DND-41 (cell line): ENCODE measurements around the gene PAM.

ENCODE experiments used
- ATAC-seq: fragments of 200-7000 bp; cut with Tn5 transposase; 3 replicates; pipeline ENCODE4 v1.9.1; 2021; ENCODE audit warnings: low read depth; ENCODE audit not compliant: insufficient read depth
- DNase-seq: peaks from one replicate; pipeline ENCODE4 v3.0.0-alpha.2; 2020
- H2AFZ ChIP-seq: 2 replicates; pipeline ENCODE4 v1.6.0; 2012; ENCODE audit warnings: low read depth, low read length
- H3K27ac ChIP-seq: 2 replicates; pipeline ENCODE4 v1.5.1; 2012; ENCODE audit warnings: low read length, inconsistent platforms
- H3K27me3 ChIP-seq: fragments of 200-600 bp; sonication (generic); 2 replicates; pipeline ENCODE4 v1.6.0; 2012; ENCODE audit warnings: low read length, mild to moderate bottlenecking, inconsistent platforms; ENCODE audit not compliant: insufficient read depth, poor library complexity
- H3K36me3 ChIP-seq: 2 replicates; pipeline ENCODE4 v1.5.1; 2012; ENCODE audit warnings: low read length, inconsistent platforms; ENCODE audit not compliant: insufficient read depth
- H3K4me1 ChIP-seq: 2 replicates; pipeline ENCODE4 v1.5.1; 2012; ENCODE audit warnings: mild to moderate bottlenecking, low read length; ENCODE audit not compliant: insufficient read depth
- H3K4me2 ChIP-seq: 2 replicates; pipeline ENCODE4 v1.6.0; 2012; ENCODE audit warnings: mild to moderate bottlenecking, moderate library complexity, low read length, inconsistent platforms; ENCODE audit not compliant: insufficient read depth
- H3K4me3 ChIP-seq, 2 experiments: fragments of 200-600 bp in 1 of 2; shearing (Covaris generic) in 1 of 2; 2 replicates each; pipeline ENCODE4 v1.5.1; 2012 to 2016; ENCODE audit warnings: inconsistent platforms in 2 of 2, low read length in 2 of 2, mild to moderate bottlenecking in 2 of 2, low read depth in 1 of 2, moderate library complexity in 1 of 2
- H3K79me2 ChIP-seq: 2 replicates; pipeline ENCODE4 v1.6.0; 2012; ENCODE audit warnings: low read length, inconsistent platforms; ENCODE audit not compliant: insufficient read depth
- H3K9ac ChIP-seq: 2 replicates; pipeline ENCODE4 v1.6.0; 2012; ENCODE audit warnings: low read depth, mild to moderate bottlenecking, inconsistent platforms, low read length, moderate library complexity
- H3K9me3 ChIP-seq: 2 replicates; pipeline ENCODE4 v1.5.1; 2012; ENCODE audit warnings: low read length, moderate library complexity, mild to moderate bottlenecking, inconsistent platforms; ENCODE audit not compliant: insufficient read depth, severe bottlenecking
- H4K20me1 ChIP-seq: 2 replicates; pipeline ENCODE4 v1.6.0; 2012; ENCODE audit warnings: low read length; ENCODE audit not compliant: insufficient read depth
- EZH2 ChIP-seq: IDR thresholded peaks from 3 replicates; pipeline ENCODE4 v1.6.1; 2012; ENCODE audit warnings: borderline replicate concordance, low read depth, mild to moderate bottlenecking, moderate library complexity, low read length, inconsistent platforms; ENCODE audit not compliant: severe bottlenecking
- TF ChIP-seq, protein P1 (sequence below): IDR thresholded peaks from 2 replicates; pipeline ENCODE4 v1.5.1; 2012; ENCODE audit warnings: borderline replicate concordance, low read length, moderate library complexity, mild to moderate bottlenecking; ENCODE audit not compliant: poor library complexity, severe bottlenecking; ENCODE audit errors: extremely low read depth

PAM gene

DNA sequence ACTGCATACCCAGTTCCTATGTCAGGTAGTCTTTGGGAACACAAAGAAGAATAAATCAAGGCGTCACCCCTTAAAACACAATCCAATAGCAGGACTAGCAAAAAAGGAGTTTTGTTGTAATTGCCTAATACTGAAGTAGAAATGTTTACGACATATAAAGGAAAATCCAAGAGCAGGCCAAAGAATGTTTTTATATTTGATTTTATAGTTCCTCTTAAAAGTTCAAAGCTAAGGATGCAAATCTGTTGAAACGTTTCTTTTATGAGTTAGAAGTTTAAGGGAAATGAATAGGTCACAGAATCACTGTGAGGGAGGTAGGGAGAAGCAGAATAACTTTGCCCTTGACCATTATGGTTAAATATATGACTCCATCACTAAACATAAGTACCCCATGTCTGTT, 136.1 kb downstream of the PAM start:
- Histone ChIP-seq H3K9ac (no peak overlapping the region), H2AFZ (no peak overlapping the region), H3K4me3 (no peak overlapping the region), H3K79me2 (no peaks in the 10 kb centered on the region), H3K27me3 (no peaks in the 10 kb centered on the region), H3K4me2 (no peak overlapping the region), H4K20me1 (no peaks in the 10 kb centered on the region), H3K4me1 (no peaks in the 10 kb centered on the region), H3K9me3 (no peaks in the 10 kb centered on the region), H3K27ac (no peak overlapping the region), H3K36me3 (no peaks in the 10 kb centered on the region)
- TF ChIP-seq, protein P1, sequence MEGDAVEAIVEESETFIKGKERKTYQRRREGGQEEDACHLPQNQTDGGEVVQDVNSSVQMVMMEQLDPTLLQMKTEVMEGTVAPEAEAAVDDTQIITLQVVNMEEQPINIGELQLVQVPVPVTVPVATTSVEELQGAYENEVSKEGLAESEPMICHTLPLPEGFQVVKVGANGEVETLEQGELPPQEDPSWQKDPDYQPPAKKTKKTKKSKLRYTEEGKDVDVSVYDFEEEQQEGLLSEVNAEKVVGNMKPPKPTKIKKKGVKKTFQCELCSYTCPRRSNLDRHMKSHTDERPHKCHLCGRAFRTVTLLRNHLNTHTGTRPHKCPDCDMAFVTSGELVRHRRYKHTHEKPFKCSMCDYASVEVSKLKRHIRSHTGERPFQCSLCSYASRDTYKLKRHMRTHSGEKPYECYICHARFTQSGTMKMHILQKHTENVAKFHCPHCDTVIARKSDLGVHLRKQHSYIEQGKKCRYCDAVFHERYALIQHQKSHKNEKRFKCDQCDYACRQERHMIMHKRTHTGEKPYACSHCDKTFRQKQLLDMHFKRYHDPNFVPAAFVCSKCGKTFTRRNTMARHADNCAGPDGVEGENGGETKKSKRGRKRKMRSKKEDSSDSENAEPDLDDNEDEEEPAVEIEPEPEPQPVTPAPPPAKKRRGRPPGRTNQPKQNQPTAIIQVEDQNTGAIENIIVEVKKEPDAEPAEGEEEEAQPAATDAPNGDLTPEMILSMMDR: no peak
- no peak for TF ChIP-seq EZH2
- DNase-seq (no peak), ATAC-seq (no peak)

DNA sequence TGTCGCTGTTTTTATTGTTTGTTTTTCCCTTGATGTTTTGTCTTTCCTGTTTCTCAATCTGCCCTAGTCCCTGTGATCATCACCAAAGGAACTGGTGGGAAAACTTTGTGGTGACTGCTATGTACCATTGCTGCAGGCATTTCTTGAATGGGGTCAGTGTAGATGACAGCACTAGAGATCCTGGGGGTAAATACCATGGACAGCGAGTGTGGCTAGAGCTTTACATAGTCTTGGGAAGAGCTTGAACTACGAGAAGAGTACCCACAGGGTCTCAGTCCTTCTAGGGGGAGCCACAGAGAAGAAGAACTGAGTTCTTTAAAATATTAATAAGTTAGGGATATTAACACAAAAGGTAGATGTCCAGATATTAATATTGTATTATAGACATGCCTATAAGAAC, 138.8 kb downstream of the PAM start:
- H3K36me3 ChIP-seq: no peaks in the 10 kb centered on the region
- TF ChIP-seq, protein P1: no peak
- TF ChIP-seq EZH2: no peak

DNA sequence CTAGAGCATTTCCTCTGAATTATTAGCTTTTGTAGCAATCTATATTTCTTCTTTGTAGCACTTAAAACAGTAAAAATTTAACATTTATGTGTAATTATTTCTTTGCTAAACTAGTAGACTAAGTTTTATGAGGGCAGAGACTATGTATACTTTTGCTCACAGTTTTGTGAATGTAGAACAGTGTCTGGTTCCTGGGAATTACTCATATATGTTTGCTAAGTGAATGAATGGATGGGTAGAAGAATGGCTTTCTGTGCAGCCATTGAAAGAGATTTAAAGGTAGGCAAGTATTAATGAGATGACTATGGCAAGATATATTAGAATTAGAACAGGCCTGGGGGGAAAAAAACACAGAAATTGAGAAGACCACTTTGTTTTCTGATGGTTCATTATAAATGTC, 140.1 kb downstream of the PAM start:
- DNase-seq (no peak), ATAC-seq (no peak)
- no peaks in the 10 kb centered on the region for H3K36me3 ChIP-seq
- no peak overlapping the region for H3K9ac ChIP-seq
- no peak overlapping the region for H3K4me2 ChIP-seq
- no peaks in the 10 kb centered on the region for H4K20me1 ChIP-seq
- no peak overlapping the region for H3K27ac ChIP-seq
- no peaks in the 10 kb centered on the region for H3K79me2 ChIP-seq
- TF ChIP-seq EZH2: no peak
- TF ChIP-seq, protein P1: no peak
- no peaks in the 10 kb centered on the region for H3K27me3 ChIP-seq
- H3K4me3 ChIP-seq: no peak overlapping the region
- H3K9me3 ChIP-seq: no peaks in the 10 kb centered on the region
- H3K4me1 ChIP-seq: no peaks in the 10 kb centered on the region
- H2AFZ ChIP-seq: no peak overlapping the region

More for the DNA sequence above, 138.8 kb downstream of the PAM start:
- ATAC-seq: peak; percentile 62; the same call in 1 of the 3 replicates
- no peak for DNase-seq
- Histone ChIP-seq H3K9me3 (no peaks in the 10 kb centered on the region), H2AFZ (no peak overlapping the region), H3K79me2 (no peaks in the 10 kb centered on the region), H3K4me1 (no peaks in the 10 kb centered on the region), H3K27ac (no peak overlapping the region), H3K4me3 (no peak overlapping the region), H3K4me2 (no peak overlapping the region), H3K27me3 (no peaks in the 10 kb centered on the region), H3K9ac (no peak overlapping the region), H4K20me1 (no peaks in the 10 kb centered on the region)

DNA sequence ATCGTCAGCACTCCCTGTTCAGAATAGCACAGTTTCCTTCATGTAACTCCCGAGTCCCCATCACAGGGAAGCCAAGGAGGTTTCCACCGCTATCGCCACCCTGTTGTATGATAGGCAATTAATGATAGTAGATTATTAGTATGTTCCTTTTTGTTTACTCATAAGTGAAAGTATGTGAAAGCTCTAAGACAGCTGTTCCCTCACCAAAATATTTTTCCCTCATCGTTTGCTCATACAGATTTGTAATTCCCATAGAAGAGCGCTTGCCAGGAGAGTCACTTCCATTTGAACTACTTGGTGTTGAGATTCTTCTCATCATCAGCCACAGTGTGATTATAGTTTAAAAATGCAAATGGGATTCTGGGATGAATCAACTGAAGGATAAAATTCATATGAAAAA, 140.9 kb downstream of the PAM start:
- Histone ChIP-seq H3K27me3 (no peaks in the 10 kb centered on the region), H3K4me1 (no peaks in the 10 kb centered on the region), H3K4me3 (no peak overlapping the region), H3K4me2 (no peak overlapping the region), H2AFZ (no peak overlapping the region), H3K79me2 (no peaks in the 10 kb centered on the region), H3K9me3 (no peaks in the 10 kb centered on the region), H3K27ac (no peak overlapping the region), H4K20me1 (no peaks in the 10 kb centered on the region), H3K9ac (no peak overlapping the region), H3K36me3 (no peaks in the 10 kb centered on the region)
- ATAC-seq (no peak), DNase-seq (no peak)
- no peak for TF ChIP-seq EZH2
- TF ChIP-seq, protein P1: no peak
